ENCODE data around the gene GCA. TPM values are rescaled to one million over a fixed set of nuclear protein-coding genes. Genes with fewer than 3 reads are reported as not detected.

The GCA gene
- total RNA-seq, 1 experiment from 2014 or later = 7.0 TPM

- peak overlapping the region; percentile 62 for H3K4me3 ChIP-seq (ENCODE audit: low read depth, low read length, poor library complexity, severe bottlenecking)
- no peaks in the 10 kb centered on the region for H3K9me3 ChIP-seq (ENCODE audit: low read depth, low read length, poor library complexity, severe bottlenecking)
- no peak for DNase-seq (ENCODE audit: low spot score)
- peaks cover 7% of the 10 kb centered on the region for H3K4me1 ChIP-seq (ENCODE audit: insufficient read depth, low read length, poor library complexity, severe bottlenecking)
- intact Hi-C loops (cut with micrococcal nuclease; ENCODE audit: unreplicated experiment) = no loop called here
- ChIA-PET POLR2A (ENCODE audit: low non-redundant PET) (no interaction called here), CTCF (interaction anchor here (1.1 kb wide), 1 partner anchor 542 kb away, joined by 6 read pairs; no protein-coding TSS in a partner anchor)
- TF ChIP-seq EZH2 (IDR thresholded peaks at IDR 0.05; ENCODE audit: borderline replicate concordance, low read depth, low read length, poor library complexity, severe bottlenecking) (no peak), CTCF (conservative IDR thresholded peaks at IDR 0.05; ENCODE audit: low read depth, low read length) (no peak)
- TSS peak; percentile 60 for BruUV-seq (replicated peaks)
- no peaks in the 10 kb centered on the region for H3K27me3 ChIP-seq (replicated peaks; ENCODE audit: insufficient read depth, low read depth, low read length, poor library complexity)
- H3K36me3 ChIP-seq (ENCODE audit: insufficient read depth, low read length, poor library complexity, severe bottlenecking) = no peaks in the 10 kb centered on the region
- peak overlapping the region; percentile 32 for H3K27ac ChIP-seq (ENCODE audit: low read depth, low read length, poor library complexity, severe bottlenecking)
These were observed 652 bp downstream of the GCA start for GRCh38 chr2:162344617-162344950.

- H3K27me3 ChIP-seq (replicated peaks; ENCODE audit: insufficient read depth, low read depth, low read length, poor library complexity) = no peaks in the 10 kb centered on the region
- TF ChIP-seq CTCF (conservative IDR thresholded peaks at IDR 0.05; ENCODE audit: low read depth, low read length) (no peak), EZH2 (IDR thresholded peaks at IDR 0.05; ENCODE audit: borderline replicate concordance, low read depth, low read length, poor library complexity, severe bottlenecking) (no peak)
- BruUV-seq (replicated peaks) = no TSS peak
- H3K4me3 ChIP-seq (ENCODE audit: low read depth, low read length, poor library complexity, severe bottlenecking) = no peak overlapping the region
- no peaks in the 10 kb centered on the region for H3K4me1 ChIP-seq (ENCODE audit: insufficient read depth, low read length, poor library complexity, severe bottlenecking)
- no peaks in the 10 kb centered on the region for H3K9me3 ChIP-seq (ENCODE audit: low read depth, low read length, poor library complexity, severe bottlenecking)
- H3K36me3 ChIP-seq (ENCODE audit: insufficient read depth, low read length, poor library complexity, severe bottlenecking) = no peaks in the 10 kb centered on the region
- no peak overlapping the region for H3K27ac ChIP-seq (ENCODE audit: low read depth, low read length, poor library complexity, severe bottlenecking)
- intact Hi-C loops (cut with micrococcal nuclease; ENCODE audit: unreplicated experiment) = no loop called here
- ChIA-PET CTCF (no interaction called here), POLR2A (ENCODE audit: low non-redundant PET) (no interaction called here)
- DNase-seq (ENCODE audit: low spot score) = no peak
These were observed 21.5 kb downstream of the GCA start for GRCh38 chr2:162365392-162365791.

- Histone ChIP-seq H3K4me1 (ENCODE audit: insufficient read depth, low read length, poor library complexity, severe bottlenecking) (no peaks in the 10 kb centered on the region), H3K27ac (ENCODE audit: low read depth, low read length, poor library complexity, severe bottlenecking) (no peak overlapping the region), H3K4me3 (ENCODE audit: low read depth, low read length, poor library complexity, severe bottlenecking) (no peak overlapping the region), H3K9me3 (ENCODE audit: low read depth, low read length, poor library complexity, severe bottlenecking) (no peaks in the 10 kb centered on the region), H3K27me3 (replicated peaks; ENCODE audit: insufficient read depth, low read depth, low read length, poor library complexity) (no peaks in the 10 kb centered on the region), H3K36me3 (ENCODE audit: insufficient read depth, low read length, poor library complexity, severe bottlenecking) (no peaks in the 10 kb centered on the region)
- TF ChIP-seq CTCF (conservative IDR thresholded peaks at IDR 0.05; ENCODE audit: low read depth, low read length) (no peak), EZH2 (IDR thresholded peaks at IDR 0.05; ENCODE audit: borderline replicate concordance, low read depth, low read length, poor library complexity, severe bottlenecking) (no peak)
- POLR2A ChIA-PET (ENCODE audit: low non-redundant PET) = no interaction called here
- intact Hi-C loops (cut with micrococcal nuclease; ENCODE audit: unreplicated experiment) = no loop called here
- DNase-seq (ENCODE audit: low spot score) = no peak
- no TSS peak for BruUV-seq (replicated peaks)
- CTCF ChIA-PET = no interaction called here
These were observed 24.6 kb downstream of the GCA start for GRCh38 chr2:162368494-162368893.
